ENCODE data around the gene KCNIP4. TPM values are rescaled to one million over a fixed set of nuclear protein-coding genes. Genes with fewer than 3 reads are reported as not detected.

Gene KCNIP4
- total and polyA plus RNA-seq, 2 donors (not counting 3 experiments of a cell fraction or from before 2014, with no cell fraction given), result not detected

- H3K4me3 ChIP-seq (replicated peaks in 1 of 3; ENCODE audit: insufficient read depth in 1 of 3, low read depth in 1 of 3, low read length in 3 of 3), result no peak overlapping the region
- no peak overlapping the region for H2AFZ ChIP-seq (ENCODE audit: low read depth, low read length)
- intact Hi-C loops (cut with micrococcal nuclease), result no loop called here
- H3K9ac ChIP-seq (replicated peaks; ENCODE audit: extremely low read depth, insufficient read depth, low read length), result no peak overlapping the region
- BruUV-seq (replicated peaks), result no TSS peak
- H3K9me3 ChIP-seq (replicated peaks; ENCODE audit: control insufficient read depth, insufficient read depth, low read length), result no peaks in the 10 kb centered on the region
- H3K79me2 ChIP-seq (ENCODE audit: control insufficient read depth, insufficient read depth, low read length), result no peaks in the 10 kb centered on the region
- DNase-seq (ENCODE audit: low read depth, low spot score), result no peak
- H3K4me2 ChIP-seq (ENCODE audit: insufficient read depth, low read length), result no peak overlapping the region
- CTCF ChIA-PET, result no interaction called here
- POLR2A ChIA-PET, result no interaction called here
- H3K27ac ChIP-seq (ENCODE audit: insufficient read depth, low read depth, low read length), result no peak overlapping the region
- no peaks in the 10 kb centered on the region for H3K9me1 ChIP-seq (replicated peaks; ENCODE audit: control insufficient read depth, extremely low read depth, insufficient read depth, low read length)
- dilution Hi-C loops (cut with MboI; ENCODE audit: extremely low pct_ligation_motif_present, low sequenced_read_pairs), result no loop called here
- H4K20me1 ChIP-seq (replicated peaks; ENCODE audit: control insufficient read depth, extremely low read depth, insufficient read depth, low read length), result no peaks in the 10 kb centered on the region
- no peaks in the 10 kb centered on the region for H3K4me1 ChIP-seq (ENCODE audit: control insufficient read depth, extremely low read depth, insufficient read depth, low read length)
- no peak for TF ChIP-seq FOS (IDR thresholded peaks at IDR 0.05; ENCODE audit: borderline replicate concordance, insufficient read depth, low read length)
- no peak for TF ChIP-seq POLR2AphosphoS5 (IDR thresholded peaks at IDR 0.05; ENCODE audit: insufficient read depth, low read depth, low read length)
- TF ChIP-seq EZH2 (IDR thresholded peaks at IDR 0.05; ENCODE audit: borderline replicate concordance, low read depth, low read length, severe bottlenecking), result no peak
- no peak for TF ChIP-seq POLR2A (IDR thresholded peaks at IDR 0.05; ENCODE audit: low read depth, low read length)
- no peak for TF ChIP-seq MAX (IDR thresholded peaks at IDR 0.05; ENCODE audit: insufficient read depth, insufficient read length)
- TF ChIP-seq GATA2 (IDR thresholded peaks at IDR 0.05; ENCODE audit: insufficient read depth, insufficient read length, low read depth, low read length), result no peak
- TF ChIP-seq MYC (IDR thresholded peaks at IDR 0.05; ENCODE audit: low read depth, low read length), result no peak
- TF ChIP-seq JUN (IDR thresholded peaks at IDR 0.05; ENCODE audit: borderline replicate concordance, insufficient read depth, insufficient read length, low read depth), result no peak
- TF ChIP-seq CTCF (IDR thresholded peaks at IDR 0.05; ENCODE audit: extremely low read depth in 1 of 2, insufficient read depth in 1 of 2, low read depth in 1 of 2, low read length in 2 of 2), result no peak
- no peak for FAIRE-seq
- H3K27me3 ChIP-seq (ENCODE audit: control insufficient read depth in 2 of 2, insufficient read depth in 2 of 2, low read length in 2 of 2), result peaks cover 0 to 2% of the 10 kb centered on the region in 2 experiments
- H3K36me3 ChIP-seq (ENCODE audit: control insufficient read depth in 2 of 2, extremely low read depth in 1 of 2, insufficient read depth in 2 of 2, low read length in 2 of 2), result no peaks in the 10 kb centered on the region
These were observed 100.6 kb downstream of the KCNIP4 start for GRCh38 chr4:21848021-21848420.

Data from endothelial cell of umbilical vein (primary cell).